GM12891 (cell line): ENCODE data around the gene ZNF500. TPM values are rescaled to one million over a fixed set of nuclear protein-coding genes. Genes with fewer than 3 reads are reported as not detected.
A peak's percentile ranks its signal among the peaks of the same experiment; 100 is the strongest.

Experiments used
- DNase-seq: peaks from one replicate; pipeline ENCODE4 v3.0.0; 2011; ENCODE audit warnings: low spot score; ENCODE audit not compliant: insufficient read length
- FAIRE-seq: peaks from 2 replicates; lab custom pipeline; 2011; peaks lifted over from hg19 to GRCh38; lab: Jason Lieb, UNC
- PAX5 ChIP-seq: IDR thresholded peaks from 2 replicates; pipeline ENCODE4 v1.6.1; 2011; ENCODE audit warnings: low read length, moderate library complexity, mild to moderate bottlenecking; ENCODE audit not compliant: insufficient read depth, severe bottlenecking
- POLR2A ChIP-seq: IDR thresholded peaks from 2 replicates; pipeline ENCODE4 v1.6.1; 2011; ENCODE audit warnings: low read depth, low read length, control low read depth
- POLR2AphosphoS5 ChIP-seq: IDR thresholded peaks from 2 replicates; pipeline ENCODE4 v1.6.1; 2011; ENCODE audit warnings: low read depth, low read length, control low read depth
- POU2F2 ChIP-seq: IDR thresholded peaks from 2 replicates; pipeline ENCODE4 v1.6.1; 2011; ENCODE audit warnings: low read depth, mild to moderate bottlenecking, control low read depth, low read length, moderate library complexity
- SPI1 ChIP-seq: IDR thresholded peaks from 2 replicates; pipeline ENCODE4 v1.6.1; 2011; ENCODE audit warnings: low read depth, low read length, control low read depth
- TAF1 ChIP-seq: IDR thresholded peaks from 2 replicates; pipeline ENCODE4 v1.6.1; 2011; ENCODE audit warnings: low read depth, low read length, control low read depth
- polyA plus RNA-seq: library from polyadenylated mRNA; unstranded; fragments of >200 nt; gene quantifications from one replicate; pipeline ENCODE4 v1.2.1, GENCODE V29; 2012; ENCODE audit warnings: low read depth, missing spikeins, inconsistent platforms; ENCODE audit not compliant: missing spikeins

ZNF500 gene
- polyA plus RNA-seq: 2.9 TPM

- FAIRE-seq: peak; percentile 100
- peak; percentile 94 for DNase-seq
- peak; percentile 39 for TF ChIP-seq POLR2AphosphoS5
- TF ChIP-seq POLR2A: peak; percentile 58
- no peak for TF ChIP-seq PAX5
- peak; percentile 71; the same call in 1 of the 2 replicates for TF ChIP-seq POU2F2
- no peak for TF ChIP-seq SPI1
- 0 out of 2 replicates have a peak, but pooled peaks have one; percentile 14 for TF ChIP-seq TAF1
Observed at GRCh38 chr16:4766875-4767628, at the start of gene ZNF500. Gene ZNF500, minus strand, starts transcription at chr16:4767162. Its CDS starts 1,184 bp downstream, at chr16:4765978.

DNA sequence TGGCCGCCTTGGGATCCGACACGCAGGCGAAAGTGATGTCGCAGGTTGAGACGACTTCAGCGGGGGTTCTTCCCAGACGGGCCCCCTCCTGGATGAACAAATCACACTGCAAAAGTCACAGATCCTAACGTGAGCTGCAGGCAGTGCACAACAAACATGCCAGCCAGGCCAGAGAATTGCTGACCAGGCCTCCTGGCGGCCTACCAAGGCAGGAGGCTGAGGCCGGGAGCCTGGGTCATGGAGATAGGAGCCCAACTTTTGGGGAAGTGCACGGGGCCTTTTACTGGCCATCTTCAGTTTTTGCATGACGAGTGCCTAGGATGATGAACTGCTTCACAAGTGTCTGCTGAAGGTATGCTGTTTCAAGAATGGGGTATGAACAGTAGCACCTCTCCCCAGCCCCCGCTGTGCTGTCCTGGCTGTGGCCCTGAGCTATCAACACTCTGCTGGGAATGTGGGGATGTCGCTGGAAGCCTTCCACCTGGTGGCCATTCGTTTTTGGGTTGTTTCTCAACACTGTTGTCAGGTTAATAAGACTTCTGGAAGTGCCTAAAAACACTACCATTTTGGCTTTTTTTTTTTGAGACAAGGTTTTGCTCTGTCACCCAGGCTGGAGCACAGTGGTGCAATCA is 47.7 kb upstream of the ZNF500 start:
- FAIRE-seq (no peak), DNase-seq (no peak)
- TF ChIP-seq POU2F2: no peak
- no peak for TF ChIP-seq SPI1
- TF ChIP-seq TAF1: no peak
- no peak for TF ChIP-seq PAX5
- TF ChIP-seq POLR2A: no peak
- TF ChIP-seq POLR2AphosphoS5: no peak

DNA sequence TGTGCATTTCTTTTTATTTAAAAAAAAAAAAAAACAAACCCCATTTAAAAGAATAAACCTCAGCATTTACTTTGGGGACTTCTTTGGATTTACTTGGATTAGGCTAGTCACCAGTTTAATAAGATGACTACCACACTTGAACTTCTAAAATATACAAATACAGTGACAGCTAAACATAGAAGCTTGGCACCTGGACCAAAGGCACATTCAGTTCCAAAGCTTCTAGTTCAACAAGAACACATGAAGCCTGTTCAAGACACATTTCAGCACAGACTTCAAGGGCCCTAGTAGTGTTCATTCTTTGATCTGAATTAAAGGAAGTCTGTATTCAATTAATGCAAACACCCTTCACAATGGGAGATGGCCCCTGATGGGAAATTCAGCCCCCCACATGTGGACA is 47.1 kb upstream of the ZNF500 start:
- FAIRE-seq (no peak), DNase-seq (no peak)
- no peak for TF ChIP-seq PAX5
- no peak for TF ChIP-seq SPI1
- no peak for TF ChIP-seq POU2F2
- no peak for TF ChIP-seq TAF1
- no peak for TF ChIP-seq POLR2AphosphoS5
- no peak for TF ChIP-seq POLR2A

DNA sequence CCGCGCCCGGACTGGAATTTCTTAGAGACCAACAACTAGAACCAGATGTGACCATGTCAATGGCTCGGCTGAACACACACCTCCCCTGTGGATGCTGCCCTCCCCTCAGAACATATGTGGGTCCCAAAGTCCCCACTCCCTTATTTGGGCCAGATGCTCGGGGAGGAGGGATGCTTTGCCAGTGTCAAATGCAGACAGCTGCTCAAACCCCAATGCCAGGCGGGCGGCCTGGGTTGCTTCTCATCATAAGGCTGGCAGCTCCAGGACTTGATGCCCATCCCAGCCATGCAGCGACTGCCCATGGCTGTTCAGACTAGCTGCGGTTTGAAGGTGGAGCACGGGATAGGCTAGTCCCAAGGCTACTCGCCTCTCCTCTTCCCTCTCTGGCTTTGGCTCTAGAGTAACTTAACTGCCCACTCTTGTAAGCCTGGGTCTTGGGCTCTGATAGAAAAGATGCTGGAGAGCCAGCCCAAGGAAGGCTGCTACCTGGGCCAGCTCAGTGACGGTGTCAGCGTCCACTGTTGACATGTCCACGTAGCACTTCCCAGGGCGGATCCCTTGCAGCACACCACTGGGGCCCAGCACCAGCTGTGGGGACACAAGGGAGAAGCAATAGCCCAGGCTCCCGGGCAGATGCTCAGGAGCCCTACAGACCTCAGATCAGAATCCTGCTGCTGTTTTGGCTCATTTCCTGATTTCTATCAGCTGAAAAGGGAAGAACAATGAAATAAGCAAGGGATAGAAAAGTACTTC is 46.5 kb upstream of the ZNF500 start:
- FAIRE-seq (no peak), DNase-seq (no peak)
- TF ChIP-seq TAF1 (no peak), POU2F2 (no peak), POLR2A (no peak), PAX5 (no peak), POLR2AphosphoS5 (no peak)

DNA sequence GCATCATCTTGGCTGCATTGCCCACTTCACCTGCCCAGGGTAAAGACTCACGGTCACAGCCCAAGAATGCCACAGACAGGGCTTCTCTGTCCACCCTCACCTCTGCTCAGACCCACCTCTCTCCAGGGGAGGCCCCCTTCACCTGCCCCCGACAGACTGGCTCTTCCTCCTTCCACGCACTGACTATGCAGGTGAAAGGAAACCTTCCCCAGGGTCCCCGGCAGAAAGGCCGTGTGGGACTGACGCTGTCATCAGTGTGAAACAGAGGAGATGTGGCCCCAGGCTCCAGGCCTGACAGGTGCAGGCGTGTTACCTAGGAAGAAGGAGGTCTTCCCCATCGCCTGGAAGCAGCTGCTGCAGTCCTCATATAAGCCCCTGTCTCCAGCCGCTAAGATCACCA is 44.8 kb upstream of the ZNF500 start:
- DNase-seq: no peak
- TF ChIP-seq TAF1 (no peak), POLR2A (no peak), POLR2AphosphoS5 (no peak), PAX5 (no peak), SPI1 (no peak), POU2F2 (no peak)
- FAIRE-seq: no peak

- no peak for TF ChIP-seq POU2F2
- no peak for TF ChIP-seq TAF1
- no peak for TF ChIP-seq POLR2A
- TF ChIP-seq PAX5: no peak
- no peak for TF ChIP-seq POLR2AphosphoS5
- no peak for TF ChIP-seq SPI1
- FAIRE-seq (no peak), DNase-seq (no peak)
Observed at GRCh38 chr16:4811242-4811641, 44.3 kb upstream of the ZNF500 start.

DNA sequence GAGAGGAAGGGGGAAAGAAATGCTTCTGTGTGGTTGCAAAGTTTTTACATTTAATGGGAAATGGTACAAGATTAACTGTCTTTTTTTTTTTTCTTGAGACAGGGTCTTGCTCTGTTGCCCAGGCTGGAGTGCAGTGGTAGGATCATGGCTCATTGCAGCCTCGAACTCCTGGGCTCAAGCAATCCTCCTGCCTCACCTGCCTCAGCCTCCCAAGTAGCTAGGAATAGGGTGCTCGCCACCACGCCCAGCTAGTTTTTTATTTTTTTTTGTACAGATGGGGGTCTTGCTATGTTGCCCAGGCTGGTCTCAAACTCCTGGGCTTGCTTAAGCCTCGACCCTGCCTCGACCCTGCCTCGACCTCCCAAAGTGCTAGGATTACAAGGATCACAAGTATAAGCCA is 39.3 kb upstream of the ZNF500 start:
- TF ChIP-seq POLR2A: no peak
- no peak for TF ChIP-seq PAX5
- no peak for TF ChIP-seq POLR2AphosphoS5
- TF ChIP-seq POU2F2: no peak
- no peak for TF ChIP-seq SPI1
- no peak for TF ChIP-seq TAF1
- no peak for DNase-seq
- FAIRE-seq: no peak

- TF ChIP-seq POU2F2 (no peak), SPI1 (no peak), POLR2A (no peak), PAX5 (no peak), POLR2AphosphoS5 (no peak), TAF1 (no peak)
- FAIRE-seq: no peak
- DNase-seq: no peak
Observed at GRCh38 chr16:4805231-4805630, 38.3 kb upstream of the ZNF500 start.

- no peak for FAIRE-seq
- no peak for DNase-seq
- TF ChIP-seq SPI1: no peak
- TF ChIP-seq POLR2A: no peak
- no peak for TF ChIP-seq PAX5
- TF ChIP-seq TAF1: no peak
- TF ChIP-seq POU2F2: no peak
- TF ChIP-seq POLR2AphosphoS5: no peak
Observed at GRCh38 chr16:4803898-4804762, 37.2 kb upstream of the ZNF500 start.
